GM10248 (cell line): ENCODE measurements around the gene FAM117A.

Source experiments
- CTCF ChIA-PET: fragments of 300-600 bp; sonication (Branson Sonifier 250); formaldehyde crosslinking; extraction: SDS; loops from one replicate; lab custom pipeline; 2021; ENCODE audit warnings: antibody characterized with exemption; lab: Yijun Ruan, JAX
- POLR2A ChIA-PET: fragments of 350-650 bp; sonication (Branson Sonifier 250); formaldehyde crosslinking; extraction: SDS; loops from one replicate; lab custom pipeline; 2020; ENCODE audit warnings: antibody characterized with exemption; lab: Yijun Ruan, JAX
- DNase-seq: peaks from one replicate; pipeline ENCODE4 v3.0.0; 2012; ENCODE audit errors: extremely low spot score
- CTCF ChIP-seq: IDR thresholded peaks from 2 replicates; pipeline ENCODE4 v1.5.1; 2012; ENCODE audit warnings: mild to moderate bottlenecking, low read depth; ENCODE audit errors: extremely low read depth, missing control alignments, control extremely low read depth

Gene FAM117A

GRCh38 chr17:49708515-49709183 is 55.3 kb downstream of the FAM117A start:
- CTCF ChIA-PET = interaction anchor here (0.9 to 40.4 kb wide), 35 partner anchors 12 to 561 kb away, joined by 3 to 880 read pairs (median 5); partner anchors contain the start of genes FAM117A and NXPH3
- POLR2A ChIA-PET = interaction anchor here (0.5 to 1.9 kb wide), 3 partner anchors 8 to 417 kb away, joined by 3 to 12 read pairs (median 4); partner anchors contain the start of gene FAM117A

GRCh38 chr17:49707608-49708514 is 56.1 kb downstream of the FAM117A start, which contains the start of gene SLC35B1:
Gene SLC35B1, minus strand, starts transcription at chr17:49707964. Its CDS starts 131 bp downstream, at chr17:49707833.
- peak; percentile 94 for TF ChIP-seq CTCF
- DNase-seq = peak; percentile 99
- ChIA-PET POLR2A (interaction anchor here (0.5 to 1.9 kb wide), 3 partner anchors 8 to 418 kb away, joined by 3 to 12 read pairs (median 4); partner anchors contain the start of gene FAM117A), CTCF (interaction anchor here (0.7 to 40.4 kb wide), 36 partner anchors 12 to 562 kb away, joined by 3 to 880 read pairs (median 5); partner anchors contain the start of genes FAM117A and NXPH3)

More at GRCh38 chr17:49708515-49709183, 55.3 kb downstream of the FAM117A start:
- no peak for TF ChIP-seq CTCF
- DNase-seq = no peak

GRCh38 chr17:49707246-49707607 is 56.7 kb downstream of the FAM117A start:
- POLR2A ChIA-PET = interaction anchor here (1.9 kb wide), 1 partner anchor 57 kb away, joined by 12 read pairs; the partner anchor contains the start of gene FAM117A
- CTCF ChIA-PET = interaction anchor here (0.7 to 40.4 kb wide), 20 partner anchors 12 to 562 kb away, joined by 3 to 880 read pairs (median 12); partner anchors contain the start of genes FAM117A and NXPH3
- no peak for TF ChIP-seq CTCF
- no peak for DNase-seq

- TF ChIP-seq CTCF = no peak
- no peak for DNase-seq
- POLR2A ChIA-PET = no interaction called here
- CTCF ChIA-PET = interaction anchor here (1.2 to 40.4 kb wide), 9 partner anchors 7 to 149 kb away, joined by 4 to 880 read pairs (median 11); partner anchors contain the start of gene NXPH3
Measured at GRCh38 chr17:49705254-49705653, 58.7 kb downstream of the FAM117A start.

GRCh38 chr17:49703557-49704277 is 60.2 kb downstream of the FAM117A start:
- no peak for DNase-seq
- CTCF ChIA-PET = interaction anchor here (0.6 to 40.4 kb wide), 19 partner anchors 8 to 147 kb away, joined by 3 to 880 read pairs (median 3); partner anchors contain the start of gene NXPH3
- peak; percentile 69 for TF ChIP-seq CTCF
- POLR2A ChIA-PET = interaction anchor here (0.5 to 0.7 kb wide), 2 partner anchors 20 to 83 kb away, joined by 3 to 4 read pairs; no protein-coding TSS in a partner anchor
